Brain microvascular endothelial cell (primary cell): ENCODE measurements around the gene ASCL1.

Source experiments
- DNase-seq: peaks from one replicate; pipeline ENCODE4 v3.0.0-alpha.2; 2020
- H3K27ac ChIP-seq: fragments of 250-450 bp; sonication (Bioruptor Pico); 2 replicates; pipeline ENCODE4 v1.5.1; 2020; ENCODE audit warnings: mild to moderate bottlenecking, moderate library complexity
- H3K27me3 ChIP-seq: fragments of 250-450 bp; sonication (Bioruptor Pico); replicated peaks from 2 replicates; pipeline ENCODE4 v1.5.1; 2020; ENCODE audit warnings: mild to moderate bottlenecking
- H3K36me3 ChIP-seq: fragments of 250-450 bp; sonication (Bioruptor Pico); replicated peaks from 2 replicates; pipeline ENCODE4 v1.5.1; 2020; ENCODE audit warnings: mild to moderate bottlenecking
- H3K4me3 ChIP-seq: 2 replicates; pipeline ENCODE4 v1.5.1; 2011; ENCODE audit warnings: low read depth, mild to moderate bottlenecking, control low read depth, low read length, moderate library complexity
- in situ Hi-C: cut with HindIII; loops from 2 replicates; pipeline ENCODE4 v1.10.0; 2017; ENCODE audit warnings: low sequenced_read_pairs, low pct_ligation_motif_present
- TF ChIP-seq, protein P1 (sequence below): IDR thresholded peaks from 2 replicates; pipeline ENCODE4 v1.5.1; 2011; ENCODE audit warnings: low read depth, mild to moderate bottlenecking, moderate library complexity, low read length, control low read depth, inconsistent platforms; ENCODE audit errors: missing control alignments

The ASCL1 gene

GRCh38 chr12:102959391-102959790 lies 1.9 kb downstream of the ASCL1 start:
- no peak for DNase-seq
- Histone ChIP-seq H3K27ac (no peak overlapping the region), H3K4me3 (no peak overlapping the region), H3K27me3 (peaks cover 61% of the 10 kb centered on the region), H3K36me3 (no peaks in the 10 kb centered on the region)
- in situ Hi-C loops: loop anchor here (25.0 kb wide), 1 partner anchor 578 kb away; no protein-coding TSS in a partner anchor
- TF ChIP-seq, protein P1, sequence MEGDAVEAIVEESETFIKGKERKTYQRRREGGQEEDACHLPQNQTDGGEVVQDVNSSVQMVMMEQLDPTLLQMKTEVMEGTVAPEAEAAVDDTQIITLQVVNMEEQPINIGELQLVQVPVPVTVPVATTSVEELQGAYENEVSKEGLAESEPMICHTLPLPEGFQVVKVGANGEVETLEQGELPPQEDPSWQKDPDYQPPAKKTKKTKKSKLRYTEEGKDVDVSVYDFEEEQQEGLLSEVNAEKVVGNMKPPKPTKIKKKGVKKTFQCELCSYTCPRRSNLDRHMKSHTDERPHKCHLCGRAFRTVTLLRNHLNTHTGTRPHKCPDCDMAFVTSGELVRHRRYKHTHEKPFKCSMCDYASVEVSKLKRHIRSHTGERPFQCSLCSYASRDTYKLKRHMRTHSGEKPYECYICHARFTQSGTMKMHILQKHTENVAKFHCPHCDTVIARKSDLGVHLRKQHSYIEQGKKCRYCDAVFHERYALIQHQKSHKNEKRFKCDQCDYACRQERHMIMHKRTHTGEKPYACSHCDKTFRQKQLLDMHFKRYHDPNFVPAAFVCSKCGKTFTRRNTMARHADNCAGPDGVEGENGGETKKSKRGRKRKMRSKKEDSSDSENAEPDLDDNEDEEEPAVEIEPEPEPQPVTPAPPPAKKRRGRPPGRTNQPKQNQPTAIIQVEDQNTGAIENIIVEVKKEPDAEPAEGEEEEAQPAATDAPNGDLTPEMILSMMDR: no peak

GRCh38 chr12:102960766-102961465 lies 3.4 kb downstream of the ASCL1 start:
- H3K27me3 ChIP-seq: peaks cover 63% of the 10 kb centered on the region
- in situ Hi-C loops: loop anchor here (25.0 kb wide), 1 partner anchor 576 kb away; no protein-coding TSS in a partner anchor

GRCh38 chr12:102961466-102961855 lies 4.0 kb downstream of the ASCL1 start:
- Histone ChIP-seq H3K36me3 (no peaks in the 10 kb centered on the region), H3K27ac (no peak overlapping the region), H3K4me3 (no peak overlapping the region), H3K27me3 (peaks cover 60% of the 10 kb centered on the region)
- TF ChIP-seq, protein P1: no peak
- no peak for DNase-seq
- in situ Hi-C loops: loop anchor here (25.0 kb wide), 1 partner anchor 576 kb away; no protein-coding TSS in a partner anchor

More at GRCh38 chr12:102960766-102961465, 3.4 kb downstream of the ASCL1 start:
- TF ChIP-seq, protein P1: no peak
- Histone ChIP-seq H3K4me3 (no peak overlapping the region), H3K27ac (no peak overlapping the region), H3K36me3 (no peaks in the 10 kb centered on the region)
- DNase-seq: no peak

- H3K4me3 ChIP-seq: no peak overlapping the region
- DNase-seq: no peak
- in situ Hi-C loops: loop anchor here (25.0 kb wide), 1 partner anchor 575 kb away; no protein-coding TSS in a partner anchor
- TF ChIP-seq, protein P1: no peak
- H3K36me3 ChIP-seq: no peaks in the 10 kb centered on the region
- H3K27me3 ChIP-seq: peaks cover 55% of the 10 kb centered on the region
- no peak overlapping the region for H3K27ac ChIP-seq
These were observed 5.1 kb downstream of the ASCL1 start for GRCh38 chr12:102962532-102962931.

GRCh38 chr12:102962986-102963385 lies 5.5 kb downstream of the ASCL1 start:
- no peak for DNase-seq
- H3K27ac ChIP-seq: no peak overlapping the region
- no peaks in the 10 kb centered on the region for H3K36me3 ChIP-seq
- no peak overlapping the region for H3K4me3 ChIP-seq
- in situ Hi-C loops: loop anchor here (25.0 kb wide), 1 partner anchor 574 kb away; no protein-coding TSS in a partner anchor
- peaks cover 53% of the 10 kb centered on the region for H3K27me3 ChIP-seq
- TF ChIP-seq, protein P1: no peak
